Measurements from ENCODE around the gene LCE1B.

Gene LCE1B

DNA sequence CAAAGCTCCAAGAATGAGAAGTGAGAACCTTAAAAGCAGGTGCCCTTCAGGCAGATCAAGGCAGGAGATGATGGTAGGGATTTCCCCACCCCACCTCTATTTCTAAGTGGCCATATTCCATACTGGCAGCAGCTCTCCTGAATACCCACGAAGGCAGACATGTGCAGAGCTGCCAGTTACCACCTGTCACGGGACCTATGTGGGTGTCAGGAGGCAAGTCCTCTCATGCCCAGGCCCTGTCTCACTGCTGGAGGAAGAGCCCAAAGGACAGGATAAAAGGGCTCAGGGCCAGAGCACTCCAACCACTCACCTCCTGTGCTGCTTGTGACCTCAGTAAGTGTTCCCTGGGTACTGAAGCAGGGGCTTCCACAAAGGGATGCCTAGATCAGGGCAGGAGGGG lies 721 bp upstream of the LCE1B start:
- H3K36me3 ChIP-seq (replicated peaks; ENCODE audit: insufficient read depth, low read length) = no peaks in the 10 kb centered on the region
- DNase-seq = no peak
- no peaks in the 10 kb centered on the region for H3F3A ChIP-seq (ENCODE audit: insufficient read depth, low read length)
- H3K9me3 ChIP-seq (replicated peaks; ENCODE audit: insufficient read depth, low read length) = no peaks in the 10 kb centered on the region
- H3K27ac ChIP-seq (ENCODE audit: low read length) = no peak overlapping the region
- TF ChIP-seq EZH2phosphoT487 (IDR thresholded peaks at IDR 0.05; ENCODE audit: low read length) (no peak), CTCF (IDR thresholded peaks at IDR 0.05; ENCODE audit: low read length) (no peak), EZH2 (optimal IDR thresholded peaks at IDR 0.05; ENCODE audit: low read depth, low read length) (no peak)
- H4K20me1 ChIP-seq (ENCODE audit: insufficient read depth, low read length) = no peaks in the 10 kb centered on the region
- H3K4me1 ChIP-seq (ENCODE audit: low read length) = no peaks in the 10 kb centered on the region
- H3K27me3 ChIP-seq (replicated peaks; ENCODE audit: insufficient read depth, low read length) = no peaks in the 10 kb centered on the region
- H3K79me2 ChIP-seq (ENCODE audit: low read length) = no peaks in the 10 kb centered on the region
- no peak overlapping the region for H2AFZ ChIP-seq (ENCODE audit: low read length)
- H3K4me2 ChIP-seq (ENCODE audit: low read depth, low read length) = no peak overlapping the region
- H3K9ac ChIP-seq (ENCODE audit: low read length) = no peak overlapping the region
- no peak overlapping the region for H3K4me3 ChIP-seq (ENCODE audit: low read length)
- H3K9me2 ChIP-seq (replicated peaks; ENCODE audit: insufficient read depth, low read length) = no peaks in the 10 kb centered on the region

- Histone ChIP-seq H3K79me2 (ENCODE audit: low read length) (no peaks in the 10 kb centered on the region), H4K20me1 (ENCODE audit: insufficient read depth, low read length) (no peaks in the 10 kb centered on the region), H3K36me3 (replicated peaks; ENCODE audit: insufficient read depth, low read length) (no peaks in the 10 kb centered on the region), H3K4me3 (ENCODE audit: low read length) (no peak overlapping the region), H3K4me1 (ENCODE audit: low read length) (no peaks in the 10 kb centered on the region), H3K27me3 (replicated peaks; ENCODE audit: insufficient read depth, low read length) (no peaks in the 10 kb centered on the region), H3K9me3 (replicated peaks; ENCODE audit: insufficient read depth, low read length) (no peaks in the 10 kb centered on the region), H3K27ac (ENCODE audit: low read length) (no peak overlapping the region), H3K9me2 (replicated peaks; ENCODE audit: insufficient read depth, low read length) (no peaks in the 10 kb centered on the region), H3K4me2 (ENCODE audit: low read depth, low read length) (no peak overlapping the region), H3K9ac (ENCODE audit: low read length) (no peak overlapping the region), H2AFZ (ENCODE audit: low read length) (no peak overlapping the region; the same call in 1 of the 2 replicates), H3F3A (ENCODE audit: insufficient read depth, low read length) (no peaks in the 10 kb centered on the region)
- TF ChIP-seq CTCF (IDR thresholded peaks at IDR 0.05; ENCODE audit: low read length) (no peak), EZH2 (optimal IDR thresholded peaks at IDR 0.05; ENCODE audit: low read depth, low read length) (no peak), EZH2phosphoT487 (IDR thresholded peaks at IDR 0.05; ENCODE audit: low read length) (no peak)
- DNase-seq = no peak
Measured at GRCh38 chr1:152817309-152817708, 5.5 kb downstream of the LCE1B start.

- Histone ChIP-seq H3K9me3 (replicated peaks; ENCODE audit: insufficient read depth, low read length) (no peaks in the 10 kb centered on the region), H3K27ac (ENCODE audit: low read length) (no peak overlapping the region), H3K9ac (ENCODE audit: low read length) (no peak overlapping the region), H3K4me2 (ENCODE audit: low read depth, low read length) (no peak overlapping the region), H3K79me2 (ENCODE audit: low read length) (no peaks in the 10 kb centered on the region), H3K4me1 (ENCODE audit: low read length) (no peaks in the 10 kb centered on the region), H3K27me3 (replicated peaks; ENCODE audit: insufficient read depth, low read length) (no peaks in the 10 kb centered on the region), H3K36me3 (replicated peaks; ENCODE audit: insufficient read depth, low read length) (no peaks in the 10 kb centered on the region), H4K20me1 (ENCODE audit: insufficient read depth, low read length) (no peaks in the 10 kb centered on the region), H3K4me3 (ENCODE audit: low read length) (no peak overlapping the region), H3F3A (ENCODE audit: insufficient read depth, low read length) (no peaks in the 10 kb centered on the region), H2AFZ (ENCODE audit: low read length) (0 out of 2 replicates have a peak overlapping the region, but pooled peaks have one; percentile 4), H3K9me2 (replicated peaks; ENCODE audit: insufficient read depth, low read length) (no peaks in the 10 kb centered on the region)
- no peak for TF ChIP-seq EZH2phosphoT487 (IDR thresholded peaks at IDR 0.05; ENCODE audit: low read length)
- TF ChIP-seq CTCF (IDR thresholded peaks at IDR 0.05; ENCODE audit: low read length) = no peak
- no peak for TF ChIP-seq EZH2 (optimal IDR thresholded peaks at IDR 0.05; ENCODE audit: low read depth, low read length)
- no peak for DNase-seq
Measured at GRCh38 chr1:152823294-152823693, 11.5 kb downstream of the LCE1B start.

Data from MM.1S (cell line).